Measurements from ENCODE around the gene VAMP4. TPM values are rescaled to one million over a fixed set of nuclear protein-coding genes. Genes with fewer than 3 reads are reported as not detected.

The VAMP4 gene
- polyA plus RNA-seq, 1 of the 3 experiments (the other 2 are of a cell fraction), result 2.5 TPM

GRCh38 chr1:171707583-171707982 lies 34.3 kb downstream of the VAMP4 start (continued):
- no peak for TF ChIP-seq FOXJ3 (CRISPR knock-in tag; IDR thresholded peaks at IDR 0.05)
- no peak for TF ChIP-seq RFX5 (IDR thresholded peaks at IDR 0.05; ENCODE audit: low read length)

DNA sequence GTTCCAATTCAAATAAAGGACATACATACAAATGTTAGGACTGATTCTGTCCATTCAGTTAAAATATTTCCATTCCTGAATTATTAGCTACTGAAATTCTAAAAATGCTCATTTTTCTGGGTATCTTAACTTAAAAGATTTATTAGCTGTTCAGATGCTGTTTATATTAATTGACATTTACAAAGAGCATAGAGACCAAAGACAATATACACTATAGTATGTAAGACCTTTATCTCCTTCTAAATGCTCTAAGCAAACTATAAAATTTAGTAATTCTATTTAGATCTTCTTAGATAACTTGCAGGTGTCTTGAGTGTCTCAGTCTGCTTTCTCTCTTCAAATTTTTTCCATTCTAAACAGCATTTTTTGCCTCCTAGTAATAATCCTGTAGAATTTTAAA lies 39.3 kb downstream of the VAMP4 start:
- no peaks in the 10 kb centered on the region for H3K27me3 ChIP-seq (ENCODE audit: insufficient read depth)
- H4K20me1 ChIP-seq (ENCODE audit: insufficient read depth), result no peaks in the 10 kb centered on the region
- DNase-seq, result no peak
- TF ChIP-seq EP300 (IDR thresholded peaks at IDR 0.05; ENCODE audit: borderline replicate concordance in 1 of 2, low read depth in 1 of 2, low read length in 1 of 2), result no peak
- no peak for TF ChIP-seq TCF12 (IDR thresholded peaks at IDR 0.05)
- no peak for TF ChIP-seq SMC3 (IDR thresholded peaks at IDR 0.05; ENCODE audit: low read depth, low read length)
- TF ChIP-seq NFIC (IDR thresholded peaks at IDR 0.05; ENCODE audit: borderline replicate concordance), result no peak
- TF ChIP-seq NRF1 (IDR thresholded peaks at IDR 0.05; ENCODE audit: low read depth, low read length), result no peak
- no peak for TF ChIP-seq YY1 (IDR thresholded peaks at IDR 0.05; ENCODE audit: low read depth)
- TF ChIP-seq MXI1 (IDR thresholded peaks at IDR 0.05; ENCODE audit: low read depth, low read length), result no peak
- H2AFZ ChIP-seq (ENCODE audit: low read depth), result no peak overlapping the region
- POLR2A ChIA-PET, result no interaction called here
- no peaks in the 10 kb centered on the region for H3K4me1 ChIP-seq (ENCODE audit: control insufficient read depth in 1 of 2, insufficient read depth in 2 of 2, low read depth in 1 of 2, low read length in 1 of 2)
- no peak overlapping the region for H3K4me3 ChIP-seq (ENCODE audit: low read depth in 2 of 2, low read length in 1 of 2)
- H3K9ac ChIP-seq, result no peak overlapping the region
- H3F3A ChIP-seq (replicated peaks; ENCODE audit: insufficient read depth), result no peaks in the 10 kb centered on the region
- CTCF ChIA-PET, result interaction anchor here (1.0 kb wide), 1 partner anchor 17 kb away, joined by 4 read pairs; no protein-coding TSS in a partner anchor
- no peaks in the 10 kb centered on the region for H3K79me2 ChIP-seq (ENCODE audit: insufficient read depth)
- H3K9me2 ChIP-seq, result no peaks in the 10 kb centered on the region
- peaks cover 12 to 39% of the 10 kb centered on the region in 2 experiments for H3K36me3 ChIP-seq (replicated peaks in 1 of 2; ENCODE audit: control insufficient read depth in 1 of 2, insufficient read depth in 2 of 2, low read length in 1 of 2)
- H3K9me3 ChIP-seq, result no peaks in the 10 kb centered on the region
- no peak overlapping the region for H3K4me2 ChIP-seq
- H3K27ac ChIP-seq (ENCODE audit: low read depth in 2 of 2, low read length in 1 of 2), result no peak overlapping the region

GRCh38 chr1:171699531-171699930 lies 42.3 kb downstream of the VAMP4 start:
- Histone ChIP-seq H4K20me1 (ENCODE audit: insufficient read depth) (no peaks in the 10 kb centered on the region), H3K9me3 (no peaks in the 10 kb centered on the region), H3K27ac (ENCODE audit: low read depth in 2 of 2, low read length in 1 of 2) (no peak overlapping the region), H3K9me2 (no peaks in the 10 kb centered on the region), H3F3A (replicated peaks; ENCODE audit: insufficient read depth) (no peaks in the 10 kb centered on the region), H3K4me3 (ENCODE audit: low read depth in 2 of 2, low read length in 1 of 2) (no peak overlapping the region), H3K4me1 (ENCODE audit: control insufficient read depth in 1 of 2, insufficient read depth in 2 of 2, low read depth in 1 of 2, low read length in 1 of 2) (no peaks in the 10 kb centered on the region), H3K9ac (no peak overlapping the region), H3K36me3 (replicated peaks in 1 of 2; ENCODE audit: control insufficient read depth in 1 of 2, insufficient read depth in 2 of 2, low read length in 1 of 2) (peaks cover 11 to 20% of the 10 kb centered on the region in 2 experiments), H3K27me3 (ENCODE audit: insufficient read depth) (no peaks in the 10 kb centered on the region), H3K4me2 (no peak overlapping the region), H3K79me2 (ENCODE audit: insufficient read depth) (no peaks in the 10 kb centered on the region), H2AFZ (ENCODE audit: low read depth) (no peak overlapping the region)
- DNase-seq, result no peak
- 85% methylated on average over 2 of the region's 2 CpGs for WGBS (ENCODE audit: low lambda C conversion rate)
- CTCF ChIA-PET, result interaction anchor here (0.7 to 1.3 kb wide), 2 partner anchors 16 to 1559 kb away, joined by 3 read pairs; no protein-coding TSS in a partner anchor
- POLR2A ChIA-PET, result no interaction called here
- TF ChIP-seq FOSL2 (IDR thresholded peaks at IDR 0.05; ENCODE audit: borderline replicate concordance, low read depth) (no peak), MXI1 (IDR thresholded peaks at IDR 0.05; ENCODE audit: low read depth, low read length) (no peak), GABPA (IDR thresholded peaks at IDR 0.05; ENCODE audit: low read depth) (no peak), GATA2 (CRISPR knock-in tag; IDR thresholded peaks at IDR 0.05) (no peak), TCF12 (IDR thresholded peaks at IDR 0.05) (no peak), SMC3 (IDR thresholded peaks at IDR 0.05; ENCODE audit: low read depth, low read length) (no peak), RFX5 (IDR thresholded peaks at IDR 0.05; ENCODE audit: low read length) (no peak), FOXJ3 (CRISPR knock-in tag; IDR thresholded peaks at IDR 0.05) (no peak), TAF1 (IDR thresholded peaks at IDR 0.05; ENCODE audit: borderline replicate concordance, low read depth, low read length) (no peak), NFIC (IDR thresholded peaks at IDR 0.05; ENCODE audit: borderline replicate concordance) (no peak), RCOR1 (IDR thresholded peaks at IDR 0.05; ENCODE audit: low read length) (no peak), FOXM1 (IDR thresholded peaks at IDR 0.05; ENCODE audit: low read depth) (no peak)
- TF ChIP-seq, protein P1, sequence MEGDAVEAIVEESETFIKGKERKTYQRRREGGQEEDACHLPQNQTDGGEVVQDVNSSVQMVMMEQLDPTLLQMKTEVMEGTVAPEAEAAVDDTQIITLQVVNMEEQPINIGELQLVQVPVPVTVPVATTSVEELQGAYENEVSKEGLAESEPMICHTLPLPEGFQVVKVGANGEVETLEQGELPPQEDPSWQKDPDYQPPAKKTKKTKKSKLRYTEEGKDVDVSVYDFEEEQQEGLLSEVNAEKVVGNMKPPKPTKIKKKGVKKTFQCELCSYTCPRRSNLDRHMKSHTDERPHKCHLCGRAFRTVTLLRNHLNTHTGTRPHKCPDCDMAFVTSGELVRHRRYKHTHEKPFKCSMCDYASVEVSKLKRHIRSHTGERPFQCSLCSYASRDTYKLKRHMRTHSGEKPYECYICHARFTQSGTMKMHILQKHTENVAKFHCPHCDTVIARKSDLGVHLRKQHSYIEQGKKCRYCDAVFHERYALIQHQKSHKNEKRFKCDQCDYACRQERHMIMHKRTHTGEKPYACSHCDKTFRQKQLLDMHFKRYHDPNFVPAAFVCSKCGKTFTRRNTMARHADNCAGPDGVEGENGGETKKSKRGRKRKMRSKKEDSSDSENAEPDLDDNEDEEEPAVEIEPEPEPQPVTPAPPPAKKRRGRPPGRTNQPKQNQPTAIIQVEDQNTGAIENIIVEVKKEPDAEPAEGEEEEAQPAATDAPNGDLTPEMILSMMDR (IDR thresholded peaks at IDR 0.05), result no peak
- TF ChIP-seq, protein P2, sequence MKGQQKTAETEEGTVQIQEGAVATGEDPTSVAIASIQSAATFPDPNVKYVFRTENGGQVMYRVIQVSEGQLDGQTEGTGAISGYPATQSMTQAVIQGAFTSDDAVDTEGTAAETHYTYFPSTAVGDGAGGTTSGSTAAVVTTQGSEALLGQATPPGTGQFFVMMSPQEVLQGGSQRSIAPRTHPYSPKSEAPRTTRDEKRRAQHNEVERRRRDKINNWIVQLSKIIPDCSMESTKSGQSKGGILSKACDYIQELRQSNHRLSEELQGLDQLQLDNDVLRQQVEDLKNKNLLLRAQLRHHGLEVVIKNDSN (IDR thresholded peaks at IDR 0.05; ENCODE audit: borderline replicate concordance, low read depth), result no peak
- TF ChIP-seq, protein P3, sequence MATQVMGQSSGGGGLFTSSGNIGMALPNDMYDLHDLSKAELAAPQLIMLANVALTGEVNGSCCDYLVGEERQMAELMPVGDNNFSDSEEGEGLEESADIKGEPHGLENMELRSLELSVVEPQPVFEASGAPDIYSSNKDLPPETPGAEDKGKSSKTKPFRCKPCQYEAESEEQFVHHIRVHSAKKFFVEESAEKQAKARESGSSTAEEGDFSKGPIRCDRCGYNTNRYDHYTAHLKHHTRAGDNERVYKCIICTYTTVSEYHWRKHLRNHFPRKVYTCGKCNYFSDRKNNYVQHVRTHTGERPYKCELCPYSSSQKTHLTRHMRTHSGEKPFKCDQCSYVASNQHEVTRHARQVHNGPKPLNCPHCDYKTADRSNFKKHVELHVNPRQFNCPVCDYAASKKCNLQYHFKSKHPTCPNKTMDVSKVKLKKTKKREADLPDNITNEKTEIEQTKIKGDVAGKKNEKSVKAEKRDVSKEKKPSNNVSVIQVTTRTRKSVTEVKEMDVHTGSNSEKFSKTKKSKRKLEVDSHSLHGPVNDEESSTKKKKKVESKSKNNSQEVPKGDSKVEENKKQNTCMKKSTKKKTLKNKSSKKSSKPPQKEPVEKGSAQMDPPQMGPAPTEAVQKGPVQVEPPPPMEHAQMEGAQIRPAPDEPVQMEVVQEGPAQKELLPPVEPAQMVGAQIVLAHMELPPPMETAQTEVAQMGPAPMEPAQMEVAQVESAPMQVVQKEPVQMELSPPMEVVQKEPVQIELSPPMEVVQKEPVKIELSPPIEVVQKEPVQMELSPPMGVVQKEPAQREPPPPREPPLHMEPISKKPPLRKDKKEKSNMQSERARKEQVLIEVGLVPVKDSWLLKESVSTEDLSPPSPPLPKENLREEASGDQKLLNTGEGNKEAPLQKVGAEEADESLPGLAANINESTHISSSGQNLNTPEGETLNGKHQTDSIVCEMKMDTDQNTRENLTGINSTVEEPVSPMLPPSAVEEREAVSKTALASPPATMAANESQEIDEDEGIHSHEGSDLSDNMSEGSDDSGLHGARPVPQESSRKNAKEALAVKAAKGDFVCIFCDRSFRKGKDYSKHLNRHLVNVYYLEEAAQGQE (IDR thresholded peaks at IDR 0.05; ENCODE audit: low read depth, low read length), result no peak
